Keratinocyte (primary cell): ENCODE results near the gene SLC38A2. TPM values are rescaled to one million over a fixed set of nuclear protein-coding genes. Genes with fewer than 3 reads are reported as not detected.
A peak's percentile ranks its signal among the peaks of the same experiment; 100 is the strongest.

Source experiments
- DNase-seq: peaks from one replicate; pipeline ENCODE4 v3.0.0-alpha.2; 2011; ENCODE audit warnings: low read depth, missing footprints, low spot score
- FAIRE-seq: peaks from 2 replicates; lab custom pipeline; 2011; peaks lifted over from hg19 to GRCh38; lab: Jason Lieb, UNC
- H2AFZ ChIP-seq: 2 replicates; pipeline ENCODE4 v1.6.0; 2012; ENCODE audit warnings: low read length, control low read depth, inconsistent platforms; ENCODE audit not compliant: control insufficient read depth
- H3K27ac ChIP-seq: 2 replicates; pipeline ENCODE4 v1.5.1; 2011; ENCODE audit warnings: low read length; ENCODE audit not compliant: control insufficient read depth, insufficient read depth
- H3K27me3 ChIP-seq: 3 replicates; pipeline ENCODE4 v1.6.0; 2011; ENCODE audit warnings: low read length; ENCODE audit not compliant: control insufficient read depth, insufficient read depth; ENCODE audit errors: extremely low read depth
- H3K36me3 ChIP-seq, 2 experiments: 2 replicates in 1 of 2; 3 replicates in 1 of 2; pipeline ENCODE4 v1.5.1; 2011; ENCODE audit warnings: low read length in 2 of 2, mild to moderate bottlenecking in 1 of 2; ENCODE audit not compliant: control insufficient read depth in 2 of 2, insufficient read depth in 2 of 2; ENCODE audit errors: extremely low read depth in 1 of 2
- H3K4me1 ChIP-seq: 3 replicates; pipeline ENCODE4 v1.5.1; 2011; ENCODE audit warnings: low read length; ENCODE audit not compliant: control insufficient read depth, insufficient read depth; ENCODE audit errors: extremely low read depth
- H3K4me2 ChIP-seq: 3 replicates; pipeline ENCODE4 v1.6.0; 2011; ENCODE audit warnings: low read depth, low read length; ENCODE audit not compliant: control insufficient read depth, insufficient read depth; ENCODE audit errors: extremely low read depth
- H3K4me3 ChIP-seq, 3 experiments: fragments of 200-600 bp in 1 of 3; sonication (generic) in 1 of 3; 2 replicates in 2 of 3; 3 replicates in 1 of 3; pipeline ENCODE4 v1.5.1; 2011 to 2016; ENCODE audit warnings: low read length in 3 of 3, mild to moderate bottlenecking in 3 of 3, control low read depth in 2 of 3, inconsistent platforms in 1 of 3, low read depth in 1 of 3, mixed read lengths in 1 of 3, mixed run types in 1 of 3, moderate library complexity in 1 of 3; ENCODE audit not compliant: control insufficient read depth in 2 of 3, insufficient read depth in 2 of 3; ENCODE audit errors: extremely low read depth in 1 of 3
- H3K79me2 ChIP-seq: 2 replicates; pipeline ENCODE4 v1.6.0; 2012; ENCODE audit warnings: low read length; ENCODE audit not compliant: control insufficient read depth, insufficient read depth
- H3K9ac ChIP-seq: 3 replicates; pipeline ENCODE4 v1.6.0; 2011; ENCODE audit warnings: low read length; ENCODE audit not compliant: control insufficient read depth, insufficient read depth; ENCODE audit errors: extremely low read depth
- H3K9me1 ChIP-seq: 3 replicates; pipeline ENCODE4 v1.6.0; 2011; ENCODE audit warnings: low read length; ENCODE audit not compliant: control insufficient read depth, insufficient read depth; ENCODE audit errors: extremely low read depth
- H3K9me3 ChIP-seq: 2 replicates; pipeline ENCODE4 v1.5.1; 2012; ENCODE audit warnings: low read depth, low read length; ENCODE audit not compliant: control insufficient read depth
- H4K20me1 ChIP-seq: 3 replicates; pipeline ENCODE4 v1.6.0; 2011; ENCODE audit warnings: low read length; ENCODE audit not compliant: control insufficient read depth, insufficient read depth; ENCODE audit errors: extremely low read depth
- CTCF ChIP-seq, 3 experiments: IDR thresholded peaks in 1 of 3; conservative IDR thresholded peaks in 1 of 3; optimal IDR thresholded peaks in 1 of 3; 2 replicates in 2 of 3; 3 replicates in 1 of 3; pipeline versions ENCODE3 to v1.5.1; 2011; ENCODE audit warnings: low read length in 3 of 3, mild to moderate bottlenecking in 3 of 3, moderate library complexity in 2 of 3, control low read depth in 1 of 3, inconsistent platforms in 1 of 3; ENCODE audit not compliant: insufficient read depth in 2 of 3; ENCODE audit errors: extremely low read depth in 1 of 3
- EZH2 ChIP-seq: IDR thresholded peaks from one replicate; pipeline ENCODE4 v1.6.1; 2012; ENCODE audit warnings: inconsistent platforms, mild to moderate bottlenecking, low read length, moderate library complexity
- dilution Hi-C: fragments of 300-500 bp; cut with MboI; formaldehyde crosslinking; loops from one replicate; pipeline ENCODE4 v1.7.0; 2020; ENCODE audit warnings: low sequenced_read_pairs; ENCODE audit not compliant: extremely low pct_ligation_motif_present
- polyA plus RNA-seq, 5 experiments: library from polyadenylated mRNA; depleted of rRNA in 3 of 5; stranded (reverse) in 3 of 5; stranded (forward) in 1 of 5; unstranded in 1 of 5; fragments of >200 nt; gene quantifications; 1 replicate in 1 of 5; 2 replicates in 3 of 5; 3 replicates in 1 of 5; pipeline versions ENCODE4 v1.2.1 to v1.2.3, GENCODE V29; 2011 to 2012; ENCODE audit warnings: missing spikeins in 2 of 5, low read depth in 1 of 5, low replicate concordance in 1 of 5

The SLC38A2 gene
- polyA plus RNA-seq, 1 donor (not counting 4 experiments of a cell fraction or from before 2014, with no cell fraction given) = 577 TPM

GRCh38 chr12:46390304-46390703 lies 17.7 kb upstream of the SLC38A2 start:
- H3K4me3 ChIP-seq = no peak overlapping the region
- DNase-seq (no peak), FAIRE-seq (no peak)
- H3K79me2 ChIP-seq = peaks cover 2% of the 10 kb centered on the region
- H3K36me3 ChIP-seq = peaks cover 0 to 3% of the 10 kb centered on the region in 2 experiments
- H3K9me3 ChIP-seq = no peaks in the 10 kb centered on the region
- TF ChIP-seq CTCF (optimal IDR thresholded peaks at IDR 0.05 in 1 of 3, IDR thresholded peaks at IDR 0.05 in 1 of 3, conservative IDR thresholded peaks at IDR 0.05 in 1 of 3; ENCODE audit: extremely low read depth in 1 of 3, insufficient read depth in 2 of 3, low read length in 3 of 3) (no peak), EZH2 (no peak)
- H2AFZ ChIP-seq = peak overlapping the region; percentile 16
- no peak overlapping the region for H3K9ac ChIP-seq
- H3K4me2 ChIP-seq = peak overlapping the region; percentile 41
- no peaks in the 10 kb centered on the region for H3K9me1 ChIP-seq
- H3K27me3 ChIP-seq = no peaks in the 10 kb centered on the region
- peaks cover 75% of the 10 kb centered on the region for H3K4me1 ChIP-seq
- no peaks in the 10 kb centered on the region for H4K20me1 ChIP-seq
- dilution Hi-C loops = no loop called here
- H3K27ac ChIP-seq = no peak overlapping the region

GRCh38 chr12:46389031-46389616 lies 16.6 kb upstream of the SLC38A2 start:
- H3K4me3 ChIP-seq = no peak overlapping the region
- DNase-seq (no peak), FAIRE-seq (no peak)
- TF ChIP-seq CTCF (optimal IDR thresholded peaks at IDR 0.05 in 1 of 3, IDR thresholded peaks at IDR 0.05 in 1 of 3, conservative IDR thresholded peaks at IDR 0.05 in 1 of 3; ENCODE audit: extremely low read depth in 1 of 3, insufficient read depth in 2 of 3, low read length in 3 of 3) = no peak
- no peak for TF ChIP-seq EZH2
- peaks cover 87% of the 10 kb centered on the region for H3K4me1 ChIP-seq
- H3K4me2 ChIP-seq = peak overlapping the region; percentile 12
- no peaks in the 10 kb centered on the region for H3K9me3 ChIP-seq
- H3K9ac ChIP-seq = no peak overlapping the region
- peaks cover 0 to 3% of the 10 kb centered on the region in 2 experiments for H3K36me3 ChIP-seq
- H2AFZ ChIP-seq = no peak overlapping the region
- no peaks in the 10 kb centered on the region for H3K9me1 ChIP-seq
- dilution Hi-C loops = no loop called here
- H3K27ac ChIP-seq = no peak overlapping the region
- H3K79me2 ChIP-seq = peaks cover 3% of the 10 kb centered on the region
- no peaks in the 10 kb centered on the region for H3K27me3 ChIP-seq
- no peaks in the 10 kb centered on the region for H4K20me1 ChIP-seq
